PC-9 (cell line): ENCODE results near the gene APPL1.

ENCODE experiments used
- CTCF ChIP-seq: fragments of 200-600 bp; sonication (generic); conservative IDR thresholded peaks from 2 replicates; pipeline ENCODE4 v1.6.1; 2017; ENCODE audit warnings: mixed run types, antibody characterized with exemption, mild to moderate bottlenecking, moderate library complexity
- EZH2 ChIP-seq: fragments of 200-600 bp; sonication (generic); IDR thresholded peaks from 2 replicates; pipeline ENCODE4 v1.8.0; 2017; ENCODE audit warnings: antibody characterized with exemption, low read depth

GRCh38 chr3:57226176-57226575 is 1.4 kb upstream of the APPL1 start:
- no peak for TF ChIP-seq CTCF
- TF ChIP-seq EZH2, result no peak
